Measurements from ENCODE around the gene KDM6B. TPM values are rescaled to one million over a fixed set of nuclear protein-coding genes. Genes with fewer than 3 reads are reported as not detected.

Gene KDM6B
- total RNA-seq (2014; rRNA removed; shearing (Covaris generic)): 0.59 and 3.2 TPM in 2 replicates

- DNase-seq (ENCODE audit: low read depth): peak; percentile 88
Observed at GRCh38 chr17:7833795-7834541, at the start of gene KDM6B. TSS of gene KDM6B (plus strand) at chr17:7834217. CDS start at chr17:7845555, 11,338 bp downstream.

- DNase-seq (ENCODE audit: low read depth): no peak
Observed at GRCh38 chr17:7786866-7787265, 47.2 kb upstream of the KDM6B start.

GRCh38 chr17:7789131-7789530 lies 44.9 kb upstream of the KDM6B start:
- no peak for DNase-seq (ENCODE audit: low read depth)

GRCh38 chr17:7790150-7790549 lies 43.9 kb upstream of the KDM6B start:
- DNase-seq (ENCODE audit: low read depth): no peak

GRCh38 chr17:7792611-7793010 lies 41.4 kb upstream of the KDM6B start:
- no peak for DNase-seq (ENCODE audit: low read depth)

GRCh38 chr17:7794075-7794663 lies 39.8 kb upstream of the KDM6B start:
- no peak for DNase-seq (ENCODE audit: low read depth)

GRCh38 chr17:7797976-7798375 lies 36.0 kb upstream of the KDM6B start:
- DNase-seq (ENCODE audit: low read depth): no peak

GRCh38 chr17:7798839-7799238 lies 35.2 kb upstream of the KDM6B start:
- no peak for DNase-seq (ENCODE audit: low read depth)

- DNase-seq (ENCODE audit: low read depth): no peak
Observed at GRCh38 chr17:7803981-7804380, 30.0 kb upstream of the KDM6B start.

GRCh38 chr17:7806587-7806986 lies 27.4 kb upstream of the KDM6B start:
- no peak for DNase-seq (ENCODE audit: low read depth)

- DNase-seq (ENCODE audit: low read depth): no peak
Observed at GRCh38 chr17:7807206-7807605, 26.8 kb upstream of the KDM6B start.

GRCh38 chr17:7809086-7809790 lies 24.8 kb upstream of the KDM6B start:
- no peak for DNase-seq (ENCODE audit: low read depth)

GRCh38 chr17:7809791-7810343 lies 24.1 kb upstream of the KDM6B start:
- DNase-seq (ENCODE audit: low read depth): peak; percentile 31

- DNase-seq (ENCODE audit: low read depth): no peak
Observed at GRCh38 chr17:7811251-7811650, 22.8 kb upstream of the KDM6B start.

- no peak for DNase-seq (ENCODE audit: low read depth)
Observed at GRCh38 chr17:7814969-7815368, 19.0 kb upstream of the KDM6B start.

GRCh38 chr17:7816926-7817642 lies 16.9 kb upstream of the KDM6B start:
- no peak for DNase-seq (ENCODE audit: low read depth)

- DNase-seq (ENCODE audit: low read depth): no peak
Observed at GRCh38 chr17:7817643-7817964, 16.4 kb upstream of the KDM6B start.

GRCh38 chr17:7818026-7818425 lies 16.0 kb upstream of the KDM6B start:
- no peak for DNase-seq (ENCODE audit: low read depth)

- DNase-seq (ENCODE audit: low read depth): no peak
Observed at GRCh38 chr17:7818746-7819645, 15.0 kb upstream of the KDM6B start.

GRCh38 chr17:7820231-7820630 lies 13.8 kb upstream of the KDM6B start:
- DNase-seq (ENCODE audit: low read depth): no peak

- DNase-seq (ENCODE audit: low read depth): no peak
Observed at GRCh38 chr17:7822126-7822525, 11.9 kb upstream of the KDM6B start.

Data from M059J (cell line).